ENCODE measurements around the gene PTCD1.

PTCD1 gene

GRCh38 chr7:99438573-99439480 lies at the start of gene PTCD1, which contains the start of gene CPSF4:
TSS of gene PTCD1 (minus strand) at chr7:99438798. CDS start at chr7:99435242, 3,556 bp downstream.
TSS of gene CPSF4 (plus strand) at chr7:99438943. CDS start at chr7:99439083, 140 bp downstream.
- DNase-seq (ENCODE audit: low spot score) = peak; percentile 100

GRCh38 chr7:99485094-99485493 lies 46.5 kb upstream of the PTCD1 start:
- DNase-seq (ENCODE audit: low spot score) = no peak

- peak; percentile 30 for DNase-seq (ENCODE audit: low spot score)
Observed at GRCh38 chr7:99478464-99479440, 40.2 kb upstream of the PTCD1 start.

GRCh38 chr7:99476107-99476506 lies 37.5 kb upstream of the PTCD1 start:
- DNase-seq (ENCODE audit: low spot score) = no peak

- DNase-seq (ENCODE audit: low spot score) = peak; percentile 86
Observed at GRCh38 chr7:99473315-99473596, 34.7 kb upstream of the PTCD1 start.

- DNase-seq (ENCODE audit: low spot score) = peak; percentile 99
Observed at GRCh38 chr7:99472561-99473314, 34.1 kb upstream of the PTCD1 start, which contains the start of gene ZNF789. TSS of gene ZNF789 (plus strand) at chr7:99472890. CDS start at chr7:99476457, 3,567 bp downstream.

- DNase-seq (ENCODE audit: low spot score) = no peak
Observed at GRCh38 chr7:99469381-99470065, 30.9 kb upstream of the PTCD1 start.

GRCh38 chr7:99468336-99468918 lies 29.8 kb upstream of the PTCD1 start:
- DNase-seq (ENCODE audit: low spot score) = no peak

- no peak for DNase-seq (ENCODE audit: low spot score)
Observed at GRCh38 chr7:99465421-99465768, 26.8 kb upstream of the PTCD1 start.

GRCh38 chr7:99461221-99461620 lies 22.6 kb upstream of the PTCD1 start:
- DNase-seq (ENCODE audit: low spot score) = no peak

GRCh38 chr7:99460651-99461050 lies 22.1 kb upstream of the PTCD1 start:
- DNase-seq (ENCODE audit: low spot score) = no peak

GRCh38 chr7:99459087-99459486 lies 20.5 kb upstream of the PTCD1 start:
- peak; percentile 30 for DNase-seq (ENCODE audit: low spot score)

- no peak for DNase-seq (ENCODE audit: low spot score)
Observed at GRCh38 chr7:99457650-99458493, 19.3 kb upstream of the PTCD1 start.

- DNase-seq (ENCODE audit: low spot score) = no peak
Observed at GRCh38 chr7:99457050-99457649, 18.6 kb upstream of the PTCD1 start.

- no peak for DNase-seq (ENCODE audit: low spot score)
Observed at GRCh38 chr7:99456288-99456687, 17.7 kb upstream of the PTCD1 start.

GRCh38 chr7:99455874-99456273 lies 17.3 kb upstream of the PTCD1 start:
- DNase-seq (ENCODE audit: low spot score) = no peak

- no peak for DNase-seq (ENCODE audit: low spot score)
Observed at GRCh38 chr7:99453105-99453504, 14.5 kb upstream of the PTCD1 start.

GRCh38 chr7:99452541-99452940 lies 13.9 kb upstream of the PTCD1 start:
- DNase-seq (ENCODE audit: low spot score) = no peak

- no peak for DNase-seq (ENCODE audit: low spot score)
Observed at GRCh38 chr7:99451936-99452335, 13.3 kb upstream of the PTCD1 start.

GRCh38 chr7:99449326-99449725 lies 10.7 kb upstream of the PTCD1 start:
- DNase-seq (ENCODE audit: low spot score) = no peak

All from AG08395 (cell line).